Hematopoietic multipotent progenitor cell treated with erythropoietin and hydrocortisone succinate and interleukin-3 and kit ligand, for 8 days (in vitro differentiated cells): ENCODE results near the gene CTRB2.

Experiments
- DNase-seq: peaks from one replicate; pipeline ENCODE4 v3.0.0-alpha.2; 2015

The CTRB2 gene

GRCh38 chr16:75203667-75204409 lies 3.1 kb downstream of the CTRB2 start:
- no peak for DNase-seq

- DNase-seq = no peak
Measured at GRCh38 chr16:75203096-75203495, 3.9 kb downstream of the CTRB2 start.

GRCh38 chr16:75202069-75202590 lies 4.8 kb downstream of the CTRB2 start:
- no peak for DNase-seq

GRCh38 chr16:75198135-75198600 lies 8.8 kb downstream of the CTRB2 start:
- DNase-seq = no peak

GRCh38 chr16:75197522-75198134 lies 9.3 kb downstream of the CTRB2 start:
- no peak for DNase-seq

- no peak for DNase-seq
Measured at GRCh38 chr16:75196836-75197235, 10.1 kb downstream of the CTRB2 start.

GRCh38 chr16:75195811-75196790 lies 10.9 kb downstream of the CTRB2 start:
- DNase-seq = no peak

- DNase-seq = no peak
Measured at GRCh38 chr16:75193730-75194444, 13.1 kb downstream of the CTRB2 start.

- DNase-seq = no peak
Measured at GRCh38 chr16:75193265-75193650, 13.7 kb downstream of the CTRB2 start.

GRCh38 chr16:75192606-75193264 lies 14.2 kb downstream of the CTRB2 start:
- no peak for DNase-seq

- DNase-seq = no peak
Measured at GRCh38 chr16:75189638-75190245, 17.2 kb downstream of the CTRB2 start.

GRCh38 chr16:75188832-75189477 lies 18.0 kb downstream of the CTRB2 start:
- DNase-seq = no peak

GRCh38 chr16:75181630-75182029 lies 25.3 kb downstream of the CTRB2 start:
- DNase-seq = peak; percentile 10

- no peak for DNase-seq
Measured at GRCh38 chr16:75179208-75179607, 27.8 kb downstream of the CTRB2 start.

- DNase-seq = no peak
Measured at GRCh38 chr16:75176926-75177325, 30.0 kb downstream of the CTRB2 start.

- DNase-seq = no peak
Measured at GRCh38 chr16:75175074-75175473, 31.9 kb downstream of the CTRB2 start.

GRCh38 chr16:75172578-75172977 lies 34.4 kb downstream of the CTRB2 start:
- DNase-seq = no peak

GRCh38 chr16:75169899-75170405 lies 37.0 kb downstream of the CTRB2 start:
- no peak for DNase-seq

- DNase-seq = no peak
Measured at GRCh38 chr16:75160386-75160785, 46.6 kb downstream of the CTRB2 start.
